ENCODE results near the gene TTLL6. TPM values are rescaled to one million over a fixed set of nuclear protein-coding genes. Genes with fewer than 3 reads are reported as not detected.
A peak's percentile ranks its signal among the peaks of the same experiment; 100 is the strongest.
"Not testable (repeated sequence)": the region's sequence is repeated elsewhere in the genome, so short reads cannot be mapped to it uniquely, and the experiment has no call there.

The TTLL6 gene
- total and polyA plus RNA-seq, 4 donors, result 0.94 to 2.8 (median 1.6) TPM

- TF ChIP-seq, protein P1, sequence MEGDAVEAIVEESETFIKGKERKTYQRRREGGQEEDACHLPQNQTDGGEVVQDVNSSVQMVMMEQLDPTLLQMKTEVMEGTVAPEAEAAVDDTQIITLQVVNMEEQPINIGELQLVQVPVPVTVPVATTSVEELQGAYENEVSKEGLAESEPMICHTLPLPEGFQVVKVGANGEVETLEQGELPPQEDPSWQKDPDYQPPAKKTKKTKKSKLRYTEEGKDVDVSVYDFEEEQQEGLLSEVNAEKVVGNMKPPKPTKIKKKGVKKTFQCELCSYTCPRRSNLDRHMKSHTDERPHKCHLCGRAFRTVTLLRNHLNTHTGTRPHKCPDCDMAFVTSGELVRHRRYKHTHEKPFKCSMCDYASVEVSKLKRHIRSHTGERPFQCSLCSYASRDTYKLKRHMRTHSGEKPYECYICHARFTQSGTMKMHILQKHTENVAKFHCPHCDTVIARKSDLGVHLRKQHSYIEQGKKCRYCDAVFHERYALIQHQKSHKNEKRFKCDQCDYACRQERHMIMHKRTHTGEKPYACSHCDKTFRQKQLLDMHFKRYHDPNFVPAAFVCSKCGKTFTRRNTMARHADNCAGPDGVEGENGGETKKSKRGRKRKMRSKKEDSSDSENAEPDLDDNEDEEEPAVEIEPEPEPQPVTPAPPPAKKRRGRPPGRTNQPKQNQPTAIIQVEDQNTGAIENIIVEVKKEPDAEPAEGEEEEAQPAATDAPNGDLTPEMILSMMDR (IDR thresholded peaks at IDR 0.05; ENCODE audit: control extremely low read depth, extremely low read depth), result no peak
- H3K36me3 ChIP-seq (ENCODE audit: control insufficient read depth in 4 of 4, insufficient read depth in 4 of 4, low read length in 4 of 4), result peaks cover 0 to 6% (median 2%) of the 10 kb centered on the region in 4 donors
- 3% methylated on average over 8 of the region's 8 CpGs for WGBS, 2 donors
- no peaks in the 10 kb centered on the region for H3K27me3 ChIP-seq (ENCODE audit: control insufficient read depth in 3 of 3, insufficient read depth in 3 of 3, low read length in 2 of 3)
- H3K27ac ChIP-seq (ENCODE audit: low read depth in 1 of 2, low read length in 1 of 2), result peak overlapping the region; percentile 97
- ATAC-seq (ENCODE audit: insufficient read depth, low FRiP score) (no peak), DNase-seq (no peak)
- peak overlapping the region; percentile 81 for H3K4me3 ChIP-seq
- peak overlapping the region; percentile 77 to 96 for H3K9ac ChIP-seq (ENCODE audit: insufficient read depth in 1 of 2, low read length in 2 of 2)
- no peaks in the 10 kb centered on the region for H3K9me3 ChIP-seq (ENCODE audit: control insufficient read depth in 4 of 4, insufficient read depth in 3 of 4, low read length in 3 of 4)
- H3K4me1 ChIP-seq (ENCODE audit: control insufficient read depth in 5 of 5, insufficient read depth in 5 of 5, low read length in 5 of 5), result peaks cover 0 to 29% (median 7%) of the 10 kb centered on the region in 5 donors
These were observed 14.5 kb upstream of the TTLL6 start for GRCh38 chr17:48831549-48831883.

DNA sequence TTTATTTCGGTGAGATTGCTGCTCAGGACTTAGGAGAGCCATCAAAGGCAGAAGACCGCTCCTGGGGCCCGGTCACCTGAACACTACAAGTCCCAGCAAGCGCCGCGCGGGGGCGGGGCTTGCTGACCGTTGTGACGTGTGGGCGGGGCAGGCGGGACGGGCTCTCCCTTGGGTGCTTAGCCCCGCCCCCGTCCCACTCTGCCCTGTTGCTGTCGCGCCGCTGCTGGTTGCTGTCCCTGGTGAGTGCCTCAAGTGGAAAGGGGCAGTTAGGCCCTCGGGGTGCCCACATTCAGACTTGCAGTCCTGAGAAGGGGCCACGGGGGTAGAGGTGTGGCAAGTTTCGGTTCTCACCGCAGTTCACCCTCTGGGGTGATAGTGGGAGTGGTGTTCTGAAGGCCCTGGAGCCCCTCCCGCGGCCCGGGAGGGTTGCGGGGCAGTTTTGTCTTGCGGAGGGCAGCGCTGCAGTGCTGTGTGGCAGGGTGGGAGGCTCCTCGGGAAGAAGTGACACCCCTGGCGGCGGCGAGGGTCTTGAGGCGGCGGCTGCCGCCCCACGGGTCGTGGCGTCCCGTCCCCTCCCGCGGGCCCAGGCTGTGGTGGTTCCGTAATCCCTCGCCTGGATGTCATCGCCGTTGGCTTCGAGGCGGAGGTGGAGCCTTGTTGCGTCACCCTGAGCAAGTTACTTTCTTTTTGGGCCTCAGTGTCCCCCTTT, 14.0 kb upstream of the TTLL6 start, which contains the start of gene CALCOCO2:
Gene CALCOCO2, plus strand, starts transcription at position 196 of the 709 bp plus-strand sequence. CDS start 10,673 bp downstream, outside the sequence.
- WGBS, 2 donors, result 0% methylated on average over 48 of the region's 48 CpGs

GRCh38 chr17:48825446-48826381, 8.7 kb upstream of the TTLL6 start:
- H3K4me1 ChIP-seq (ENCODE audit: control insufficient read depth in 5 of 5, insufficient read depth in 5 of 5, low read length in 5 of 5), result no peaks in the 10 kb centered on the region
- H3K9me3 ChIP-seq (ENCODE audit: control insufficient read depth in 4 of 4, insufficient read depth in 3 of 4, low read length in 3 of 4), result no peaks in the 10 kb centered on the region
- no peak for ATAC-seq (ENCODE audit: insufficient read depth, low FRiP score)
- no peak for DNase-seq
- H3K27me3 ChIP-seq (ENCODE audit: control insufficient read depth in 3 of 3, insufficient read depth in 3 of 3, low read length in 2 of 3), result no peaks in the 10 kb centered on the region
- no peak overlapping the region for H3K27ac ChIP-seq (ENCODE audit: low read depth in 1 of 2, low read length in 1 of 2)
- H3K36me3 ChIP-seq (ENCODE audit: control insufficient read depth in 4 of 4, insufficient read depth in 4 of 4, low read length in 4 of 4), result no peaks in the 10 kb centered on the region
- no peak overlapping the region for H3K9ac ChIP-seq (ENCODE audit: insufficient read depth in 1 of 2, low read length in 2 of 2)
- TF ChIP-seq, protein P1 (IDR thresholded peaks at IDR 0.05; ENCODE audit: control extremely low read depth, extremely low read depth), result no peak
- 86% methylated on average over 11 of the region's 11 CpGs for WGBS, 2 donors
- no peak overlapping the region for H3K4me3 ChIP-seq

More for the DNA sequence above, 14.0 kb upstream of the TTLL6 start, which contains the start of gene CALCOCO2:
- Histone ChIP-seq H3K4me3 (peak within 1 kb of the TSS; percentile 81), H3K9me3 (ENCODE audit: control insufficient read depth in 4 of 4, insufficient read depth in 3 of 4, low read length in 3 of 4) (no peaks in the 10 kb centered on the region), H3K27ac (ENCODE audit: low read depth in 1 of 2, low read length in 1 of 2) (peak within 1 kb of the TSS; percentile 97), H3K9ac (ENCODE audit: insufficient read depth in 1 of 2, low read length in 2 of 2) (peak within 1 kb of the TSS; percentile 77 to 96), H3K27me3 (ENCODE audit: control insufficient read depth in 3 of 3, insufficient read depth in 3 of 3, low read length in 2 of 3) (no peaks in the 10 kb centered on the region), H3K36me3 (ENCODE audit: control insufficient read depth in 4 of 4, insufficient read depth in 4 of 4, low read length in 4 of 4) (peaks cover 0 to 6% (median 2%) of the 10 kb centered on the region in 4 donors), H3K4me1 (ENCODE audit: control insufficient read depth in 5 of 5, insufficient read depth in 5 of 5, low read length in 5 of 5) (peaks cover 0 to 24% (median 7%) of the 10 kb centered on the region in 5 donors)
- TF ChIP-seq, protein P1 (IDR thresholded peaks at IDR 0.05; ENCODE audit: control extremely low read depth, extremely low read depth), result no peak
- peak; percentile 98 for ATAC-seq (ENCODE audit: insufficient read depth, low FRiP score)
- DNase-seq, result peak; percentile 91 to 94 (median 94)

DNA sequence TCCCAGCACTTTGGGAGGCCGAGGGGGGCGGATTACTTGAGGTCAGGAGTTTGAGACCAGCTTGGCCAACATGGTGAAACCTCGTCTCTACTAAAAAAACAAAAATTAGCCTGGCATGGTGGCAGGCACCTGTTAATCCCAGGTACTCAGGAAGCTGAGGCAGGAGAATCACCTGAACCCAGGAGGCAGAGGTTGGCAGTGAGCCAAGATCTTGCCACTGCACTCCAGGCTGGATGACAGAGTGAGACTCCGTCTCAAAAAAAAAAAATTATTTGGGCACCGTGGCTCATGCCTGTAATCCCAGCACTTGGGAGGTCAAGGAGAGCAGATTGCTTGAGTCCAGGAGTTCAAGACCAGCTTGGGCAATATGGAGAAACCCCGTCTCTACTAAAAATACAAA, 3.9 kb upstream of the TTLL6 start:
- not testable (repeated sequence) for H3K4me3 ChIP-seq; H3K9me3 ChIP-seq (ENCODE audit: control insufficient read depth in 4 of 4, insufficient read depth in 3 of 4, low read length in 3 of 4); DNase-seq; H3K27ac ChIP-seq (ENCODE audit: low read depth in 1 of 2, low read length in 1 of 2); H3K36me3 ChIP-seq (ENCODE audit: control insufficient read depth in 4 of 4, insufficient read depth in 4 of 4, low read length in 4 of 4); ATAC-seq (ENCODE audit: insufficient read depth, low FRiP score); H3K9ac ChIP-seq (ENCODE audit: insufficient read depth in 1 of 2, low read length in 2 of 2); H3K4me1 ChIP-seq (ENCODE audit: control insufficient read depth in 5 of 5, insufficient read depth in 5 of 5, low read length in 5 of 5)
- H3K27me3 ChIP-seq (ENCODE audit: control insufficient read depth in 3 of 3, insufficient read depth in 3 of 3, low read length in 2 of 3), result peaks cover 0 to 14% (median 7%) of the 10 kb centered on the region in 3 donors
- WGBS, 2 donors, result 77 to 85% methylated on average over 6 of the region's 6 CpGs
